GM12891 (cell line): ENCODE data around the gene ABCC9.

ENCODE experiments used
- PAX5 ChIP-seq: IDR thresholded peaks from 2 replicates; pipeline ENCODE4 v1.6.1; 2011; ENCODE audit warnings: low read length, moderate library complexity, mild to moderate bottlenecking; ENCODE audit not compliant: insufficient read depth, severe bottlenecking
- POLR2A ChIP-seq: IDR thresholded peaks from 2 replicates; pipeline ENCODE4 v1.6.1; 2011; ENCODE audit warnings: low read depth, low read length, control low read depth
- POLR2AphosphoS5 ChIP-seq: IDR thresholded peaks from 2 replicates; pipeline ENCODE4 v1.6.1; 2011; ENCODE audit warnings: low read depth, low read length, control low read depth
- POU2F2 ChIP-seq: IDR thresholded peaks from 2 replicates; pipeline ENCODE4 v1.6.1; 2011; ENCODE audit warnings: low read depth, mild to moderate bottlenecking, control low read depth, low read length, moderate library complexity
- SPI1 ChIP-seq: IDR thresholded peaks from 2 replicates; pipeline ENCODE4 v1.6.1; 2011; ENCODE audit warnings: low read depth, low read length, control low read depth
- TAF1 ChIP-seq: IDR thresholded peaks from 2 replicates; pipeline ENCODE4 v1.6.1; 2011; ENCODE audit warnings: low read depth, low read length, control low read depth

DNA sequence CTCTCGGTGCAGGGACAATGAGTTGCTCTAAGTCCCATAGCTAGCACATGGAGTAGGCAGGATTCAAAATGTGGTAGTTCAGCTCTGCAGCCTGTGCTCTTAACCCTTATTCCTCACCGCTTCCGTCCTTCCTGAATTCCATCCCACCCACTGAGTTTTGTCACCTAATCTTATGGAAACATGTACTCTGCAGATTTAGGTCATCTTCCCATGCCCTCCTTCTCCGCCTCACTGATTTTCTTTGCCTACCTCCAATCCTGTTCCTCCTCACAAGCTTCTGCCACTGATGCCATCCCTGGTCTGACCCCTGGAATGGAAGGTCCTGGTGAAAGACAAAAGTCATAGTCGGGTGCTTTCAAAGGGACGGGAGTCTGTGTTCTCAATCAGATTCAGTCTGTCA, 46.5 kb upstream of the ABCC9 start:
- TF ChIP-seq PAX5 (no peak), POLR2A (no peak), POLR2AphosphoS5 (no peak), TAF1 (no peak), SPI1 (no peak), POU2F2 (no peak)
